ENCODE measurements around the gene TBX4.

DNA sequence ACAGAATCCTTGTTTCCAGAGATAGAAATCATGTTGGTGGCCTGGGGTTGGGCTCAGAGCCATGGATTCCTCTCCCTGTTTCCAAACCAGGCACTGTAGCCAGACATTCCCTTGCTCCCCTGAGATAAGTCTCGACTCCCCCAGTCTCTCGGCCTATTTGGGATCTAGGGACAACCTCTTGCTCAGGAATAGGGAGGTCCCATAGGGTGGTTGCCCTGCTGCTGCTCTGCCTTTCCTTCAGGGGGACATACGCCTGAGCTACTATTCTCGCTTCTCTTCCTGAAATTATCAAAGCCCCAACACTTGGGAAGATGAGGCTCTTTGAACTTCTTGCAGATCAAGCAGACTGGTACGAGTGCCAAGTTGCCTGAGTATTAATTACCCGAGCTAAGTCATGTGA is 58.0 kb downstream of the TBX4 start:
- TF ChIP-seq ZFP3 (CRISPR knock-in tag; IDR thresholded peaks at IDR 0.05): no peak
- no peak for TF ChIP-seq RARB (CRISPR knock-in tag; IDR thresholded peaks at IDR 0.05)
- TF ChIP-seq ARNTL (CRISPR knock-in tag; IDR thresholded peaks at IDR 0.05; ENCODE audit: borderline replicate concordance, low read depth): no peak
- TF ChIP-seq CSDC2 (CRISPR knock-in tag; IDR thresholded peaks at IDR 0.05): no peak
